Sigmoid colon (tissue), 4 donors: ENCODE data around the gene CNEP1R1.

Experiments used
- CTCF ChIP-seq, 4 experiments: fragments of 450-650 bp in 3 of 4; fragments of 200-600 bp in 1 of 4; IDR thresholded peaks; one replicate each; pipeline ENCODE4 v1.5.1; 2016 to 2019; ENCODE audit warnings: antibody characterized with exemption in 4 of 4, mild to moderate bottlenecking in 3 of 4, moderate library complexity in 2 of 4
- POLR2AphosphoS5 ChIP-seq, 4 donors: sonication (generic); formaldehyde crosslinking; IDR thresholded peaks; one replicate each; pipeline ENCODE4 v1.6.1; 2017; ENCODE audit warnings: antibody characterized with exemption in 4 of 4

GRCh38 chr16:49986351-49987124 lies 38.5 kb upstream of the CNEP1R1 start:
- TF ChIP-seq CTCF (IDR thresholded peaks at IDR 0.05), result no peak
- no peak for TF ChIP-seq POLR2AphosphoS5 (IDR thresholded peaks at IDR 0.05)
